ENCODE data around the gene IQCN. TPM values are rescaled to one million over a fixed set of nuclear protein-coding genes. Genes with fewer than 3 reads are reported as not detected.
A peak's percentile ranks its signal among the peaks of the same experiment; 100 is the strongest.

Gene IQCN
- total and polyA plus RNA-seq, 10 of the 15 experiments (the other 5 are each of a cell fraction or from before 2014, with no cell fraction given): 0.01 to 0.54 (median 0.23) TPM; not detected in 3

DNA sequence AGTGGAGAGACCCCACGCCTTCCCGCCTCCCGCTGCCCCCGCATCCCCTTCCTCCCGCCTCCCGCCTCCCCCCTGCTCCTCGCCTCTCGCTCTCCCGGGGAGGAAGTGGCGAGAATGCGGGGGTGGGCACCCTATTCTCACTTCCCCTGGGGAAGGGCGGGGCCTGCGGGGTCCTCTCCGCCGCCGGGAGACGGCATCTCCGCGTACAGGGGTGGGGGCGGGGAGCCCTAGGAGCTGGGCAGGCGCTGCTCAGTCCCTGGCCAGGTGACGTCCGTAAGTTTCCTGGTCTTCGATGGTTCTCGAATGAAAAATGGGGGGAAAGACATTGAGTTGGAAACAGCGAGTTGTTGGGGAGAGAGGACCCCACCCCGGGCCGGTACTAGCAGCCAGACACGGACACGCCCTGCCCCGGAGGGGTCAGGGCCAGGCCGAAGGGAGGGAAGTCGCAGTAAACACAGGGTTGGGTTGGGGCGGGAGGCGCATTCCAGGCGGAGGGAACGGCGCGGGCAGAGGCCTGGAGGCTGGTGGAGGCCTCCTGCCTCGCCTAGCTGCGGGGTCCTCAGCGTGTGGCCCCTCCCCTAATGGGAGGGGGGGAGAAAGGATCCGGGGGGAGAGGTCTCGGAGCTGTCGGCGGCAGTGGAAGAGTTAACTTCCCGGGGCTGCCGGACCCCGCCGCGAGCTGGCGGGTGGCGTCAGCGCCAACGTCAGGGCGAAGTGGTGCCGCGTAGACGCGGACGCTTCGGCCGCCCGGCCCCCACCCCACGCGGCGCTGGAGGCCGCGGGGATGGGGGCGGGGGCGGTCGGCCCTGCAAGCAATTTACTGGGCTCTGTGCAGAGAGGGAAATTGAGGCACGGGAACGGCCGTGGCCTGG is 17.6 kb upstream of the IQCN start (continued):
- TF ChIP-seq MTA2 (IDR thresholded peaks at IDR 0.05; ENCODE audit: low read depth) (peak; percentile 52; the same call in 1 of the 2 replicates), MYC (IDR thresholded peaks at IDR 0.05; ENCODE audit: insufficient read depth, insufficient read length, insufficient replicate concordance, low read length, severe bottlenecking) (peak; percentile 35), CHD1 (IDR thresholded peaks at IDR 0.05; ENCODE audit: low read depth, low read length) (0 out of 2 replicates have a peak, but pooled peaks have one; percentile 59), STAT3 (IDR thresholded peaks at IDR 0.05; ENCODE audit: low read depth, low read length) (no peak), NR2F1 (conservative IDR thresholded peaks at IDR 0.05) (peak; percentile 57), CBX3 (IDR thresholded peaks at IDR 0.05; ENCODE audit: borderline replicate concordance, low read depth) (no peak), POLR2AphosphoS5 (IDR thresholded peaks at IDR 0.05; ENCODE audit: low read length) (peak; percentile 52; the same call in 1 of the 2 replicates), CREM (IDR thresholded peaks at IDR 0.05; ENCODE audit: low read depth) (peak; percentile 87), NR2C1 (IDR thresholded peaks at IDR 0.05) (peak; percentile 39; the same call in 1 of the 2 replicates), KDM1A (IDR thresholded peaks at IDR 0.05; ENCODE audit: borderline replicate concordance) (no peak), DPF2 (IDR thresholded peaks at IDR 0.05) (peak; percentile 76)
- TF ChIP-seq, protein P1, sequence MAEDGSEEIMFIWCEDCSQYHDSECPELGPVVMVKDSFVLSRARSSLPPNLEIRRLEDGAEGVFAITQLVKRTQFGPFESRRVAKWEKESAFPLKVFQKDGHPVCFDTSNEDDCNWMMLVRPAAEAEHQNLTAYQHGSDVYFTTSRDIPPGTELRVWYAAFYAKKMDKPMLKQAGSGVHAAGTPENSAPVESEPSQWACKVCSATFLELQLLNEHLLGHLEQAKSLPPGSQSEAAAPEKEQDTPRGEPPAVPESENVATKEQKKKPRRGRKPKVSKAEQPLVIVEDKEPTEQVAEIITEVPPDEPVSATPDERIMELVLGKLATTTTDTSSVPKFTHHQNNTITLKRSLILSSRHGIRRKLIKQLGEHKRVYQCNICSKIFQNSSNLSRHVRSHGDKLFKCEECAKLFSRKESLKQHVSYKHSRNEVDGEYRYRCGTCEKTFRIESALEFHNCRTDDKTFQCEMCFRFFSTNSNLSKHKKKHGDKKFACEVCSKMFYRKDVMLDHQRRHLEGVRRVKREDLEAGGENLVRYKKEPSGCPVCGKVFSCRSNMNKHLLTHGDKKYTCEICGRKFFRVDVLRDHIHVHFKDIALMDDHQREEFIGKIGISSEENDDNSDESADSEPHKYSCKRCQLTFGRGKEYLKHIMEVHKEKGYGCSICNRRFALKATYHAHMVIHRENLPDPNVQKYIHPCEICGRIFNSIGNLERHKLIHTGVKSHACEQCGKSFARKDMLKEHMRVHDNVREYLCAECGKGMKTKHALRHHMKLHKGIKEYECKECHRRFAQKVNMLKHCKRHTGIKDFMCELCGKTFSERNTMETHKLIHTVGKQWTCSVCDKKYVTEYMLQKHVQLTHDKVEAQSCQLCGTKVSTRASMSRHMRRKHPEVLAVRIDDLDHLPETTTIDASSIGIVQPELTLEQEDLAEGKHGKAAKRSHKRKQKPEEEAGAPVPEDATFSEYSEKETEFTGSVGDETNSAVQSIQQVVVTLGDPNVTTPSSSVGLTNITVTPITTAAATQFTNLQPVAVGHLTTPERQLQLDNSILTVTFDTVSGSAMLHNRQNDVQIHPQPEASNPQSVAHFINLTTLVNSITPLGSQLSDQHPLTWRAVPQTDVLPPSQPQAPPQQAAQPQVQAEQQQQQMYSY (CRISPR knock-in tag; IDR thresholded peaks at IDR 0.05): no peak
- TF ChIP-seq, protein P2, sequence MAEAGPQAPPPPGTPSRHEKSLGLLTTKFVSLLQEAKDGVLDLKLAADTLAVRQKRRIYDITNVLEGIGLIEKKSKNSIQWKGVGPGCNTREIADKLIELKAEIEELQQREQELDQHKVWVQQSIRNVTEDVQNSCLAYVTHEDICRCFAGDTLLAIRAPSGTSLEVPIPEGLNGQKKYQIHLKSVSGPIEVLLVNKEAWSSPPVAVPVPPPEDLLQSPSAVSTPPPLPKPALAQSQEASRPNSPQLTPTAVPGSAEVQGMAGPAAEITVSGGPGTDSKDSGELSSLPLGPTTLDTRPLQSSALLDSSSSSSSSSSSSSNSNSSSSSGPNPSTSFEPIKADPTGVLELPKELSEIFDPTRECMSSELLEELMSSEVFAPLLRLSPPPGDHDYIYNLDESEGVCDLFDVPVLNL (IDR thresholded peaks at IDR 0.05; ENCODE audit: low read depth, low read length): 0 out of 2 replicates have a peak, but pooled peaks have one; percentile 24
- TF ChIP-seq, protein P3, sequence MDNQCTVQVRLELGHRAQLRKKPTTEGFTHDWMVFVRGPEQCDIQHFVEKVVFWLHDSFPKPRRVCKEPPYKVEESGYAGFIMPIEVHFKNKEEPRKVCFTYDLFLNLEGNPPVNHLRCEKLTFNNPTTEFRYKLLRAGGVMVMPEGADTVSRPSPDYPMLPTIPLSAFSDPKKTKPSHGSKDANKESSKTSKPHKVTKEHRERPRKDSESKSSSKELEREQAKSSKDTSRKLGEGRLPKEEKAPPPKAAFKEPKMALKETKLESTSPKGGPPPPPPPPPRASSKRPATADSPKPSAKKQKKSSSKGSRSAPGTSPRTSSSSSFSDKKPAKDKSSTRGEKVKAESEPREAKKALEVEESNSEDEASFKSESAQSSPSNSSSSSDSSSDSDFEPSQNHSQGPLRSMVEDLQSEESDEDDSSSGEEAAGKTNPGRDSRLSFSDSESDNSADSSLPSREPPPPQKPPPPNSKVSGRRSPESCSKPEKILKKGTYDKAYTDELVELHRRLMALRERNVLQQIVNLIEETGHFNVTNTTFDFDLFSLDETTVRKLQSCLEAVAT (IDR thresholded peaks at IDR 0.05): peak; percentile 80
- TF ChIP-seq, protein P4, sequence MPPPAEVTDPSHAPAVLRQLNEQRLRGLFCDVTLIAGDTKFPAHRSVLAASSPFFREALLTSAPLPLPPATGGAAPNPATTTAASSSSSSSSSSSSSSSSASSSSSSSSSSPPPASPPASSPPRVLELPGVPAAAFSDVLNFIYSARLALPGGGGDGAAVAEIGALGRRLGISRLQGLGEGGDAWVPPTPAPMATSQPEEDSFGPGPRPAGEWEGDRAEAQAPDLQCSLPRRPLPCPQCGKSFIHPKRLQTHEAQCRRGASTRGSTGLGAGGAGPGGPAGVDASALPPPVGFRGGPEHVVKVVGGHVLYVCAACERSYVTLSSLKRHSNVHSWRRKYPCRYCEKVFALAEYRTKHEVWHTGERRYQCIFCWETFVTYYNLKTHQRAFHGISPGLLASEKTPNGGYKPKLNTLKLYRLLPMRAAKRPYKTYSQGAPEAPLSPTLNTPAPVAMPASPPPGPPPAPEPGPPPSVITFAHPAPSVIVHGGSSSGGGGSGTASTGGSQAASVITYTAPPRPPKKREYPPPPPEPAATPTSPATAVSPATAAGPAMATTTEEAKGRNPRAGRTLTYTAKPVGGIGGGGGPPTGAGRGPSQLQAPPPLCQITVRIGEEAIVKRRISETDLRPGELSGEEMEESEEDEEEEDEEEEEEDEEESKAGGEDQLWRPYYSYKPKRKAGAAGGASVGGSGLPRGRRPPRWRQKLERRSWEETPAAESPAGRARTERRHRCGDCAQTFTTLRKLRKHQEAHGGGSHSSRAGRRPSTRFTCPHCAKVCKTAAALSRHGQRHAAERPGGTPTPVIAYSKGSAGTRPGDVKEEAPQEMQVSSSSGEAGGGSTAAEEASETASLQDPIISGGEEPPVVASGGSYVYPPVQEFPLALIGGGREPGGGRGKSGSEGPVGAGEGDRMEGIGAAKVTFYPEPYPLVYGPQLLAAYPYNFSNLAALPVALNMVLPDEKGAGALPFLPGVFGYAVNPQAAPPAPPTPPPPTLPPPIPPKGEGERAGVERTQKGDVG (CRISPR knock-in tag; IDR thresholded peaks at IDR 0.05): no peak
